CD1c-positive myeloid dendritic cell (primary cell): ENCODE measurements around the gene EMP1.

Source experiments
- DNase-seq: peaks from one replicate; pipeline ENCODE4 v3.0.0-alpha.2; 2016; ENCODE audit errors: extremely low spot score

Gene EMP1

GRCh38 chr12:13222076-13222475 is 25.6 kb downstream of the EMP1 start:
- DNase-seq: no peak

GRCh38 chr12:13223179-13223804 is 26.8 kb downstream of the EMP1 start:
- DNase-seq: no peak

GRCh38 chr12:13223941-13224340 is 27.4 kb downstream of the EMP1 start:
- no peak for DNase-seq

GRCh38 chr12:13227191-13227590 is 30.7 kb downstream of the EMP1 start:
- no peak for DNase-seq

GRCh38 chr12:13228579-13228978 is 32.1 kb downstream of the EMP1 start:
- no peak for DNase-seq

- DNase-seq: no peak
These were observed 33.0 kb downstream of the EMP1 start for GRCh38 chr12:13229504-13229903.

GRCh38 chr12:13230500-13230899 is 34.0 kb downstream of the EMP1 start:
- DNase-seq: no peak

- peak; percentile 60 for DNase-seq
These were observed 37.5 kb downstream of the EMP1 start for GRCh38 chr12:13233830-13234641.

- DNase-seq: no peak
These were observed 41.7 kb downstream of the EMP1 start for GRCh38 chr12:13238204-13238603.

GRCh38 chr12:13241833-13242488 is 45.4 kb downstream of the EMP1 start:
- no peak for DNase-seq

- no peak for DNase-seq
These were observed 46.4 kb downstream of the EMP1 start for GRCh38 chr12:13242936-13243335.

GRCh38 chr12:13243516-13244070 is 47.1 kb downstream of the EMP1 start:
- DNase-seq: no peak

- DNase-seq: no peak
These were observed 51.1 kb downstream of the EMP1 start for GRCh38 chr12:13247596-13247995.

GRCh38 chr12:13248964-13249363 is 52.4 kb downstream of the EMP1 start:
- DNase-seq: no peak

- DNase-seq: no peak
These were observed 53.9 kb downstream of the EMP1 start for GRCh38 chr12:13250416-13250815.

GRCh38 chr12:13251521-13251920 is 55.0 kb downstream of the EMP1 start:
- DNase-seq: no peak

- no peak for DNase-seq
These were observed 55.5 kb downstream of the EMP1 start for GRCh38 chr12:13252024-13252423.

- DNase-seq: no peak
These were observed 56.1 kb downstream of the EMP1 start for GRCh38 chr12:13252616-13253015.

- DNase-seq: no peak
These were observed 57.6 kb downstream of the EMP1 start for GRCh38 chr12:13253966-13254760.

- peak; percentile 95 for DNase-seq
These were observed 59.5 kb downstream of the EMP1 start for GRCh38 chr12:13255792-13256691.

- no peak for DNase-seq
These were observed 60.1 kb downstream of the EMP1 start for GRCh38 chr12:13256692-13257045.
